PC-3 (cell line): ENCODE results near the gene SIK1.
"Not testable (repeated sequence)": the region's sequence is repeated elsewhere in the genome, so short reads cannot be mapped to it uniquely, and the experiment has no call there.

ENCODE experiments used
- EZH2 ChIP-seq: fragments of 300-600 bp; sonication (generic); IDR thresholded peaks from one replicate; pipeline ENCODE4 v1.6.1; 2017; ENCODE audit warnings: antibody characterized with exemption, mild to moderate bottlenecking, low read length; ENCODE audit not compliant: unreplicated experiment
- EZH2phosphoT487 ChIP-seq: fragments of 300-600 bp; sonication (generic); IDR thresholded peaks from 2 replicates; pipeline ENCODE4 v1.6.1; 2018; ENCODE audit warnings: mild to moderate bottlenecking, antibody characterized with exemption, low read length, borderline replicate concordance
- TF ChIP-seq, protein P1 (sequence below): fragments of 300-600 bp; sonication (generic); conservative IDR thresholded peaks from 2 replicates; pipeline ENCODE4 v1.5.1; 2017; ENCODE audit warnings: antibody characterized with exemption, low read depth, mild to moderate bottlenecking, low read length

DNA sequence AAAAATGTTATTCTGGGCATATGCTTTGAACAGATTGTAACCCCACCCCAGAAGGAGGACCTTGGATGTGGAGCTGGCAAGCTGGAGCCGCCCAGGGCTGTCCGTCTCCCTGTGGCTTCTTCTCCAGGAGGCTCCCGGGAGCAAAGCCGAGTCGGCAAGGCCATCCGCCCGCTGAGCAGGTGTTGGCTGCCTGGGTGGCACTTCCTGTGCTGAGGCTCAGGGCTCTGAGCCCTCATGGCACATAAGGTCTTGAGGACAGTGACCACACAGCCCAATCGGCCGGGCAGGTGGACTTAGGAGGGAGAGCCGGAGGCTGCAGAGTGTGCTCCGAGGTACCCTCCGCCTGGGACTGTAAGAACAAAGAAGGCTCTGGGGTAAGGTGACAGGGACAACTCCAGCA lies 28.8 kb upstream of the SIK1 start:
- TF ChIP-seq EZH2phosphoT487, EZH2: not testable (repeated sequence)
- TF ChIP-seq, protein P1, sequence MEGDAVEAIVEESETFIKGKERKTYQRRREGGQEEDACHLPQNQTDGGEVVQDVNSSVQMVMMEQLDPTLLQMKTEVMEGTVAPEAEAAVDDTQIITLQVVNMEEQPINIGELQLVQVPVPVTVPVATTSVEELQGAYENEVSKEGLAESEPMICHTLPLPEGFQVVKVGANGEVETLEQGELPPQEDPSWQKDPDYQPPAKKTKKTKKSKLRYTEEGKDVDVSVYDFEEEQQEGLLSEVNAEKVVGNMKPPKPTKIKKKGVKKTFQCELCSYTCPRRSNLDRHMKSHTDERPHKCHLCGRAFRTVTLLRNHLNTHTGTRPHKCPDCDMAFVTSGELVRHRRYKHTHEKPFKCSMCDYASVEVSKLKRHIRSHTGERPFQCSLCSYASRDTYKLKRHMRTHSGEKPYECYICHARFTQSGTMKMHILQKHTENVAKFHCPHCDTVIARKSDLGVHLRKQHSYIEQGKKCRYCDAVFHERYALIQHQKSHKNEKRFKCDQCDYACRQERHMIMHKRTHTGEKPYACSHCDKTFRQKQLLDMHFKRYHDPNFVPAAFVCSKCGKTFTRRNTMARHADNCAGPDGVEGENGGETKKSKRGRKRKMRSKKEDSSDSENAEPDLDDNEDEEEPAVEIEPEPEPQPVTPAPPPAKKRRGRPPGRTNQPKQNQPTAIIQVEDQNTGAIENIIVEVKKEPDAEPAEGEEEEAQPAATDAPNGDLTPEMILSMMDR: not testable (repeated sequence)
